Kidney (tissue), 14 donors: ENCODE data around the gene PGBD5. TPM values are rescaled to one million over a fixed set of nuclear protein-coding genes. Genes with fewer than 3 reads are reported as not detected.

ENCODE experiments used
- DNase-seq, 5 donors: peaks; one replicate each; pipeline ENCODE4 v3.0.0-alpha.2; 2013 to 2020
- FAIRE-seq: peaks from 2 replicates; lab custom pipeline; 2012; peaks lifted over from hg19 to GRCh38; lab: Jason Lieb, UNC
- H3K27ac ChIP-seq, 2 donors: one replicate each; pipeline ENCODE4 v1.7.0; 2013; ENCODE audit warnings: low read depth in 2 of 2, low read length in 2 of 2, inconsistent platforms in 1 of 2
- H3K27me3 ChIP-seq: one replicate; pipeline ENCODE4 v1.7.1; 2013; ENCODE audit warnings: low read length, inconsistent platforms; ENCODE audit not compliant: control insufficient read depth, insufficient read depth
- H3K36me3 ChIP-seq, 3 donors: one replicate each; pipeline versions ENCODE4 v1.7.0 to v1.7.1; 2013; ENCODE audit warnings: low read length in 3 of 3, control low read depth in 1 of 3, inconsistent platforms in 1 of 3; ENCODE audit not compliant: insufficient read depth in 3 of 3, control insufficient read depth in 2 of 3
- H3K4me1 ChIP-seq, 3 donors: one replicate each; pipeline versions ENCODE4 v1.7.0 to v1.7.1; 2013; ENCODE audit warnings: low read length in 3 of 3, inconsistent platforms in 1 of 3, low read depth in 1 of 3; ENCODE audit not compliant: control insufficient read depth in 2 of 3, insufficient read depth in 2 of 3
- H3K4me3 ChIP-seq, 3 donors: one replicate each; pipeline versions ENCODE4 v1.7.0 to v1.8.1; 2013; ENCODE audit warnings: low read length in 3 of 3, control low read depth in 1 of 3, inconsistent platforms in 1 of 3
- H3K9ac ChIP-seq, 3 donors: one replicate each; pipeline versions ENCODE4 v1.7.0 to v1.7.1; 2013; ENCODE audit warnings: low read length in 3 of 3, control low read depth in 1 of 3, inconsistent platforms in 1 of 3
- H3K9me3 ChIP-seq, 3 donors: one replicate each; pipeline versions ENCODE4 v1.7.0 to v1.7.1; 2013; ENCODE audit warnings: low read length in 3 of 3, control low read depth in 1 of 3, inconsistent platforms in 1 of 3; ENCODE audit not compliant: control insufficient read depth in 2 of 3, insufficient read depth in 1 of 3
- intact Hi-C: fragments of 100-400 bp; cut with DNase I; formaldehyde crosslinking; loops from one replicate; pipeline ENCODE4 v1.11.1; 2022
- polyA plus RNA-seq: library from polyadenylated mRNA; stranded (reverse); fragments of 350-450 nt; fragmentation: Illumina TruSeq; extraction: RNeasy Lipid Tissue Mini Kit (QIAGEN cat#74804); gene quantifications from one replicate; pipeline ENCODE4 v1.2.3, GENCODE V29; 2014; ENCODE audit warnings: low read depth, low replicate concordance; ENCODE audit not compliant: insufficient read depth
- total RNA-seq: library from RNA; stranded (reverse); fragmentation: NEBNext Ultra II Directional; extraction: Animal tissue kit (Norgen Biotek cat#: 25700); gene quantifications from one replicate; pipeline ENCODE4 v1.2.1, GENCODE V29; 2021
- TF ChIP-seq, protein P1 (sequence below): IDR thresholded peaks from 3 replicates; pipeline ENCODE4 v1.5.1; 2012; ENCODE audit warnings: mild to moderate bottlenecking, moderate library complexity, borderline replicate concordance; ENCODE audit not compliant: insufficient read depth; ENCODE audit errors: extremely low read depth
- donor health status: control.
- donor health status: control.
- donor health status: control.
- donor health status: control.
- donor health status: control.
- donor health status: DM: yes; HTN: yes; CAD: no.
- donor health status: Normal renal cell carcinoma (clear cell type).

Gene PGBD5
- total and polyA plus RNA-seq, 2 donors from 2014 or later = 2.0 to 3.7 TPM

DNA sequence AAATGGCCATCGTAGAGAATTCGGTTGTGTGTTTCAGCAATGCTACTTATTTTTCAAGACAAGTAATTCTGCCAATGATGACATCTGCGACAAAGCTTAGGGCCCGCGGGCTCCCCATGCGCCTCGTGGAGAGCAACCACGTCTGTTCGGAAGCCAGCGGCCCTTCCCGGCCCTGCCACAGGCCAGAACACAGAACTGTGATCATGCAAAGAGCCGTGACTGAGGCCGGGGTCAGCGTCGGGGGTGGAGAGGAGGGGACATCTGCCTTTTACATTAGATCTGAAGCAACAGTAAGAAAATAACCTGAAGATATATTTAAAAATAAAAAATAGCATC is 103.7 kb downstream of the PGBD5 start:
- H3K4me1 ChIP-seq = peaks cover 0 to 2% (median 0%) of the 10 kb centered on the region in 3 donors
- H3K27ac ChIP-seq = no peak overlapping the region
- H3K9me3 ChIP-seq = no peaks in the 10 kb centered on the region
- H3K36me3 ChIP-seq = no peaks in the 10 kb centered on the region
- TF ChIP-seq, protein P1, sequence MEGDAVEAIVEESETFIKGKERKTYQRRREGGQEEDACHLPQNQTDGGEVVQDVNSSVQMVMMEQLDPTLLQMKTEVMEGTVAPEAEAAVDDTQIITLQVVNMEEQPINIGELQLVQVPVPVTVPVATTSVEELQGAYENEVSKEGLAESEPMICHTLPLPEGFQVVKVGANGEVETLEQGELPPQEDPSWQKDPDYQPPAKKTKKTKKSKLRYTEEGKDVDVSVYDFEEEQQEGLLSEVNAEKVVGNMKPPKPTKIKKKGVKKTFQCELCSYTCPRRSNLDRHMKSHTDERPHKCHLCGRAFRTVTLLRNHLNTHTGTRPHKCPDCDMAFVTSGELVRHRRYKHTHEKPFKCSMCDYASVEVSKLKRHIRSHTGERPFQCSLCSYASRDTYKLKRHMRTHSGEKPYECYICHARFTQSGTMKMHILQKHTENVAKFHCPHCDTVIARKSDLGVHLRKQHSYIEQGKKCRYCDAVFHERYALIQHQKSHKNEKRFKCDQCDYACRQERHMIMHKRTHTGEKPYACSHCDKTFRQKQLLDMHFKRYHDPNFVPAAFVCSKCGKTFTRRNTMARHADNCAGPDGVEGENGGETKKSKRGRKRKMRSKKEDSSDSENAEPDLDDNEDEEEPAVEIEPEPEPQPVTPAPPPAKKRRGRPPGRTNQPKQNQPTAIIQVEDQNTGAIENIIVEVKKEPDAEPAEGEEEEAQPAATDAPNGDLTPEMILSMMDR = no peak
- no peak overlapping the region for H3K4me3 ChIP-seq
- intact Hi-C loops = no loop called here
- no peak overlapping the region for H3K9ac ChIP-seq
- FAIRE-seq (no peak), DNase-seq (no peak)
- H3K27me3 ChIP-seq = no peaks in the 10 kb centered on the region

DNA sequence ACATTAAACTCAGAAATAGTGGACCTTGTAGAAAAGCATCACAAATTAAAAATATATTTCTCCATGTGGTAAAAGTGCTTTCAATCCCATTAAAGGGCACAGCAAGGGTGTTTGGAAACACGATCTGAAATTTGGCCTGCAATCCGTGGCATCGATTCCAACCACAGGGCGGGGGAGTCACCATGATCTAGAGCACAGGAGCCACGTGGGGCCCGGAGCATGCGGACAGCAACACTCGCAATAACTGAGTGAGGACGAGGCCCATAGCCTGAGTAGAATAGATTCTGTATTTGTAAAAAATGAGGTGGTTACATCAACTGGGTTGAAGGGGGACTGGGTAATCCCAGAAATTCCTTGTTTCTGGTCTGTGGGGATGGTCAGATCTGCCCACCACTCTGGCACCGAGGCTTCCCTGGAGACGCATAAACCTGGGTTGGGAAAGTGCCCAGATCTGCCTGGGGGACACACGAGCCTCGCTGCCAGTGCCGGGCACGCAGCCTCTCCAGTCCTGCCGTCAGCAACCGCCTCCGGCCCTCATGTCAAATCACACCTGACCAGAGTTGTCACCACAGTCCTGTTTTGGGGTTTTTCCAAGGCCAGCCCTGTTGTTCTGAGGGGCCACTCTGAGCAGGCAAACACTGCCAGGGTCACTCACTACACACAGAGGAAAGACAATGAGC is 104.3 kb downstream of the PGBD5 start:
- Histone ChIP-seq H3K27ac (no peak overlapping the region), H3K36me3 (no peaks in the 10 kb centered on the region), H3K9ac (no peak overlapping the region), H3K4me3 (no peak overlapping the region), H3K4me1 (peaks cover 0 to 2% (median 0%) of the 10 kb centered on the region in 3 donors), H3K27me3 (no peaks in the 10 kb centered on the region), H3K9me3 (no peaks in the 10 kb centered on the region)
- DNase-seq (peak in 1 of 5 donors; percentile 9), FAIRE-seq (no peak)
- intact Hi-C loops = no loop called here
- TF ChIP-seq, protein P1 = no peak

DNA sequence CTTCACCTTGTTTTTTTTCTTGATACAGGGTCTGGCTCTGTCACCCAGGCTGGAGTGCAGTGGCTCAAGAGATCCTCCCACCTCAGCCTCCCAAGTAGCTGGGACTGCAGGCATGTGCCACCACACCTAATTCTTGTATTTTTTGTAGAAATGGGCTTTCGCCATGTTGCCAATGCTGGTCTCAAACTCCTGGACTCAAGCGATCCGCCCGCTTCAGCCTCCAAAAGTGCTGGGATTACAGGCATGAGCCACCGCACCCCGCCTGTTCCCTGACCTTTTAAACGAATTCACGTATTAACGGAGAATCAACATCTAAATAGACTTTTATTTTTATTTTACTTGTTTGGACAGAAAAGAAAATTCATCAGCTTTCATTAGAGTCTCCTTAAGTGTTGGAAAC is 104.8 kb downstream of the PGBD5 start:
- Histone ChIP-seq H3K27me3 (no peaks in the 10 kb centered on the region), H3K36me3 (no peaks in the 10 kb centered on the region), H3K27ac (no peak overlapping the region), H3K4me1 (no peaks in the 10 kb centered on the region), H3K9me3 (no peaks in the 10 kb centered on the region), H3K4me3 (no peak overlapping the region), H3K9ac (no peak overlapping the region)
- TF ChIP-seq, protein P1 = no peak
- intact Hi-C loops = no loop called here
- FAIRE-seq (no peak), DNase-seq (peak in 1 of 5 donors; percentile 33)

DNA sequence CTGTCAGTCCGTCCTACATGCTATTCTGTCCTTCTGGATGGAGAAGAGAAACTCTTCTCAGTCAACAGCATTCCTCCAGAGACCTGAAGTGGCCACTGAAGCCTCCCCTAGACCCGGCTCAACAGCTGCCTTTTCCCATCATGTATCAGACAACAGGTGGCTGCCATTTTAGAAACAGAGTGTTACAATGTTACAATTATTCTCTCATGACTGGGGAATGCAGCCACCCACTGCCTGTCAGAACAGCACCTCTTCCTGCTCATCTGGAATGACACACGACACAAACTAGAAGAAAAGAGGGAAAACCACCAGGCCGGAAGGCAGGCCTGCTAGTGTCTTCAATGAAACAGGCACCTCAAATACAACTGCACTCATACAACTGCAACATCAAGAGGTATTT is 105.3 kb downstream of the PGBD5 start:
- no peak for FAIRE-seq

More for the DNA sequence above, 105.3 kb downstream of the PGBD5 start:
- Histone ChIP-seq H3K27me3 (no peaks in the 10 kb centered on the region), H3K4me1 (no peaks in the 10 kb centered on the region), H3K27ac (no peak overlapping the region), H3K9me3 (no peaks in the 10 kb centered on the region), H3K4me3 (no peak overlapping the region), H3K36me3 (no peaks in the 10 kb centered on the region), H3K9ac (no peak overlapping the region)
- DNase-seq = peak in 1 of 5 donors; percentile 12
- intact Hi-C loops = no loop called here
- TF ChIP-seq, protein P1 = no peak
